ENCODE data around the gene PSMC3.

GRCh38 chr11:47436726-47437125 is 10.5 kb upstream of the PSMC3 start:
- TF ChIP-seq CTCF (IDR thresholded peaks at IDR 0.05): no peak
- TF ChIP-seq POLR2A (IDR thresholded peaks at IDR 0.05): no peak

Data from right lobe of liver (tissue), 4 donors.